ENCODE data around the gene SIPA1L3.

Gene SIPA1L3

DNA sequence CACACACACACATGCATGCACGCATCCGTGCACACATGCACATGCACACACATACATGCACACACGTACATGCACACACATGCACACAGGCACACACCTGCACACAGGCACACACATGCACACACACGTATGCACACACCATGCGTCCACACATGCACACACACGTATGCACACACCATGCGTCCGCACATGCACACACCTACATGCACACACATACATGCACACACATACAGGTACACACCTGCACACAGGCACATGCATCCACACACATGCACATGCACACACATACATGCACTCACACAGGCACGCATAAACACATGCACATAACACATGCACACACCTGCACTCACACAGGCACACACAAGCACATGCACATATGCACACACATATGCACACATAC lies 204.9 kb downstream of the SIPA1L3 start:
- DNase-seq (ENCODE audit: low read depth): no peak

GRCh38 chr19:38114651-38115050 lies 207.6 kb downstream of the SIPA1L3 start:
- DNase-seq (ENCODE audit: low read depth): no peak

GRCh38 chr19:38115271-38115802 lies 208.3 kb downstream of the SIPA1L3 start:
- DNase-seq (ENCODE audit: low read depth): no peak

GRCh38 chr19:38118176-38118575 lies 211.2 kb downstream of the SIPA1L3 start:
- no peak for DNase-seq (ENCODE audit: low read depth)

DNA sequence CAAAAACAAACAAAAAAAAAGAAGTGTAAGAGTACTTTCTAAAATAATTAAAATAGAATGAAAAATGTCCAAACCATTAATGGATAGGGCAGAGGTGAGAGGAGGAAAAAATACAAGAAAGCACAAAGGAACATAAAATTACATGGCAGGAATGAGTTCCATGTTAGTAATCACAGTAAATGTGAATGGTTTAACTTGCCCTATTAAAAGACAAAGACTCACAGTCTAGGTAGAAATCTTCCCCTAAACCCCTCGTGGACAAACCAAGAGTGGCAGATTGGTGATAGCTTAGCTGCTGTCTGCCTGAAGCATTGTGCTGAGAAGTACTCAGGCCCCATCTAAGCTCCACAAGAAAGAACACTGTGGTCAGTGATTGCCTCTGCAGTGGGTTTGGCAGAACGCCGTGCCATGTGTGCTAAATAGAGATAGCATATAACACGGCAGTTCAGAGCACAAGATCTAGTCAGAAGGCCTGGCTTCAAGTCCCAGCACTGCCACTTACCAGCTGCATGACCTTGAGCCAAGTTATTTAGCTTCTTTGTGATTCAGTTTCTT lies 213.5 kb downstream of the SIPA1L3 start:
- DNase-seq (ENCODE audit: low read depth): no peak

DNA sequence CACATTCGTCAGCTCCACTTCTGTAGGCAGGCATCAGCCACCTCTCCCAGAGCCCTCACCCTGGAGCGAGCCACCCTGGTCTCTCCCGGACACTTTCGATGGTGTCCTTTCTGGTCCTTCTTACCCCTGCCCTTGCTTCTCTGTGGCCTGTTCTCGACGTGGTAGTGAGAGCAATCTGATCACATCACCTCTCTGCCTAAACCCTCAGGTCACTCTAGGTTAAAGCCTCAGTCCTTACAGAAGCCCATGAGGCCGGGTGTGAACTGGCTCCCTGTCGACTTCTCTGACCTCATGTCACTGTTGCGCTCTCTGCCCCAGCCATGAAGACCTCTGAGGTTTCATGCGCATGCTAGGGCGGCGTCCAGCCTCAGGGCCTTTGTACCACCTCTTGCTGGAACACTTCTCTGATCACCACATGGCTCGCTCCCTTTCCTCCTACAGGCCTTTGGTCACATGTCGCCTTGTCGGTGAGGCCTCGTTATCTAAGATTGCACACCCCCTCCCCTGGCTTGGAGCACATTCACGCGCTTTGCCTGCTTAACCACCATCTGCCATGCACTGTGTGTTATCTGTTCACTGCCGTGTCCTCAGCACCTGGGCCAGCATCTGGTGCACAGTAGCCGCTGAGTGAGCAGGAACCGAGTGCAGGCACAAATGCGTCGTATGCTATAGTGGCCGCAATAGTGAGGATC lies 215.5 kb downstream of the SIPA1L3 start:
- no peak for DNase-seq (ENCODE audit: low read depth)

- DNase-seq (ENCODE audit: low read depth): no peak
Measured at GRCh38 chr19:38125238-38125637, 218.2 kb downstream of the SIPA1L3 start.

DNA sequence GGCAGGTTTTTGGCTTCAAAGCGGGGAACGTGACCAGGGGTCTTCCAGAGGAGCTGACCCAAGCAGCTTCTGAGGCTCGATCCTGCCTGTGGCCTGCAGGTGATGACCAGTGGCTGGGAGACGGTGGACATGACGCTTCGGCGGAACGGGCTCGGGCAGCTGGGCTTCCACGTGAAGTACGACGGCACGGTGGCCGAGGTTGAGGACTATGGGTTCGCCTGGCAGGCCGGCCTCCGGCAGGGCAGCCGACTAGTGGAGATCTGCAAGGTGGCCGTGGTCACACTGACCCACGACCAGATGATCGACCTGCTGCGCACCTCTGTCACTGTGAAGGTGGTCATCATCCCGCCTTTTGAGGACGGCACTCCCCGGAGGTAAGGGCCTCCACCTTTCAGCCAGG lies 223.4 kb downstream of the SIPA1L3 start:
- no peak for DNase-seq (ENCODE audit: low read depth)

GRCh38 chr19:38132781-38133180 lies 225.8 kb downstream of the SIPA1L3 start:
- DNase-seq (ENCODE audit: low read depth): no peak

GRCh38 chr19:38133319-38133718 lies 226.3 kb downstream of the SIPA1L3 start:
- no peak for DNase-seq (ENCODE audit: low read depth)

GRCh38 chr19:38134540-38135149 lies 227.6 kb downstream of the SIPA1L3 start:
- DNase-seq (ENCODE audit: low read depth): no peak

- DNase-seq (ENCODE audit: low read depth): no peak
Measured at GRCh38 chr19:38135150-38135998, 228.4 kb downstream of the SIPA1L3 start.

- no peak for DNase-seq (ENCODE audit: low read depth)
Measured at GRCh38 chr19:38139122-38139521, 232.1 kb downstream of the SIPA1L3 start.

GRCh38 chr19:38141108-38141507 lies 234.1 kb downstream of the SIPA1L3 start:
- DNase-seq (ENCODE audit: low read depth): no peak

DNA sequence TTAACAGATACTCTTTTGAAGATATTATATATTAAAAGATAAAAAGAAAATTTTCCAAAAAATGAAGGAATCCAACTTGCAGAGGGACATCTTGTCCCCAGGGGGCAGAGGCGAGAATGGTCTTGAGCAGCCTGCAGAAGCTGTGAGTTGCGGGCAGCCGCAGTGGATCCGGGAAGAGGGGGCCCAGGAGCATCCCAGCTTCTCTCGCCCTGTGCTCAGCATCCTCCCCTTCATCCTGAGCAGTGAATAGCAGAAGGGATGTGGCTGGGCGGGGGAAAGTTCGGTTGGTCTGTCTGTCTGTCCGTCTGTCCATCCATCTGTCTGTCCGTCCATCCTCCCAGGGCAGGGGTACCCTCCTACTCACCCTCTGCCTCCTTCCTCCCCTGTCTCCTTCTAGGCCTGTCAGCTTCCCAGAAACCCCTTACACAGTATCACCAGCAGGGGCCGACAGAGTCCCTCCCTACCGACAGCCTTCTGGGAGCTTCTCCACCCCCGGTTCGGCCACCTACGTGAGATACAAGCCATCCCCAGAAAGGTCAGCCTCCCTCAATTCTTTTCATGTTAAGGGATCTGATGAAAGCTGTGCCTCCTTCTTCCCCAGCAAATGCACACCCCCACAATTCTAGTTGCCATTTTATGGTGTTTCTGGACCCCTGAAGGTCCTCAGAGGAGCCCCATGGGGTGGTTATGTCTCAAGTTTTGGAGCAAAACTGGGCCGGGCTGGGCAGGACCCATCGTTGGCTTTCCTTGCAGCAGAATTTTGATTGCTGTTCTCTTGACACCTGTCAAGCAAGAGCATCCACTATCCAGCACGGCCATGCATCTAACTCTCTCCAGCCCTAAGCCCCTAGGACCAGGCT lies 235.4 kb downstream of the SIPA1L3 start:
- DNase-seq (ENCODE audit: low read depth): peak; percentile 17

DNA sequence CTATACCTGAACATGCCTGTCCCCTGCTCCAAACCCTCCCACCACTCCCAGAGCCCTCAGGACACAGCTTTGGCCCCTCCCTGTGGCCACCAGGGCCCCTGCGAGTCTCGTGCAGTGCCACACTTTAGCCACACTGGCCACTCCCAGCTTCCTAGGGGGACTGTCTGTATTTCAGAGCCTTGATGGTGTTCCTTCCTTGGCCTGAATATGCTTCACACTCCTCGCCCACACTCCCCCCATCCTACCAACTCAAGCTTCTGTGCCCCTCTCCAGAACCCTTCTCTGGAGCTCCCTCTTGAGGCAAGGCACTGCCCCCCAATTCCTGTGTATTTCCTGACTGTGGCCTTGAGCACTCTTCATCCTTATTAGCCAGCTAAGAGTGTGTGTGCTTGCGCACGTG lies 236.8 kb downstream of the SIPA1L3 start:
- DNase-seq (ENCODE audit: low read depth): no peak

DNA sequence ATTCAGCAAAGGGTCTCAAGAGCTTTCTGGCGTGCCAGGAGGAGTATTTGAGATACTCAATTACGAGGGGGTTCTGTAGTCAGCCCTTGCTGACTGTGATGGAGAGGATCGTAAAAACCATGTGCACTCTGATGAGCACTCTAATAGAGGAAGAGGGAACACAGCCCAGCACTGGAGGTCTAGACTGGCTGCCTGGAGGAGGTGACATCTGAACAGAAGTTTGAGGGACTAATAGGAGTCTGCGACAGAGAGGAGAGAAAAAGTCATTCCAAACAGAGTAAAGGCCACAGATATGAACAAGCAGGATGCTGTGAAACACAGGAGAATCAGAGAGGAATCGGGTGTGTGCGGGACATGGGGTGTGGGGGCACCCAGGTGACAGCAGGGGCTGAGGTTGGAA lies 237.7 kb downstream of the SIPA1L3 start:
- no peak for DNase-seq (ENCODE audit: low read depth)

DNA sequence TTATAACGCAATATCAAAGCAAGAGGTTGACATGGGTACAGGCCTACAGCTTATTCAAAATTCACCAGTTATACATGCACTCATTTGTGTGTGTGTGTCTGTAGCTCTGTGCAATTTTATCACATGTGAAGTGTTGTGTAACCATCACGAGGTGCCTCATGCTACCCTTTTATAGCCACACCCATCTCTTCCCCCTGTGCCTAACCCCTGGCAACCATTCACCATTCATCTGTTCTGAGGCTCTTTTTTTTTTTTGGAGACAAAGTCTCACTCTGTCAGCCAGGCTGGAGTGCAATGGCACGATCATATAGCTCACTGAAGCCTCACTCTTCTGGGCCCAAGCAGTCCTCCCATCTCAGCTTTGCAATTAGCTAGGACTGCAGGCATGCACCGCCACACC lies 238.6 kb downstream of the SIPA1L3 start:
- DNase-seq (ENCODE audit: low read depth): no peak

- DNase-seq (ENCODE audit: low read depth): no peak
Measured at GRCh38 chr19:38148337-38148736, 241.3 kb downstream of the SIPA1L3 start.

GRCh38 chr19:38149661-38150061 lies 242.7 kb downstream of the SIPA1L3 start:
- DNase-seq (ENCODE audit: low read depth): no peak

GRCh38 chr19:38151242-38151641 lies 244.2 kb downstream of the SIPA1L3 start:
- no peak for DNase-seq (ENCODE audit: low read depth)

All from activated T-cell treated with anti-CD3 and anti-CD28 coated beads for 1 hour (primary cell).